B cell (primary cell): ENCODE data around the gene GLYATL3.

Source experiments
- EZH2 ChIP-seq: IDR thresholded peaks from 2 replicates; pipeline ENCODE4 v1.6.1; 2012; ENCODE audit warnings: borderline replicate concordance, low read depth, mild to moderate bottlenecking, moderate library complexity, low read length; ENCODE audit not compliant: insufficient read depth, poor library complexity, severe bottlenecking
- TF ChIP-seq, protein P1 (sequence below): fragments of 200-600 bp; IDR thresholded peaks from one replicate; pipeline ENCODE4 v1.8.0; 2022; ENCODE audit warnings: antibody characterized with exemption, mild to moderate bottlenecking

DNA sequence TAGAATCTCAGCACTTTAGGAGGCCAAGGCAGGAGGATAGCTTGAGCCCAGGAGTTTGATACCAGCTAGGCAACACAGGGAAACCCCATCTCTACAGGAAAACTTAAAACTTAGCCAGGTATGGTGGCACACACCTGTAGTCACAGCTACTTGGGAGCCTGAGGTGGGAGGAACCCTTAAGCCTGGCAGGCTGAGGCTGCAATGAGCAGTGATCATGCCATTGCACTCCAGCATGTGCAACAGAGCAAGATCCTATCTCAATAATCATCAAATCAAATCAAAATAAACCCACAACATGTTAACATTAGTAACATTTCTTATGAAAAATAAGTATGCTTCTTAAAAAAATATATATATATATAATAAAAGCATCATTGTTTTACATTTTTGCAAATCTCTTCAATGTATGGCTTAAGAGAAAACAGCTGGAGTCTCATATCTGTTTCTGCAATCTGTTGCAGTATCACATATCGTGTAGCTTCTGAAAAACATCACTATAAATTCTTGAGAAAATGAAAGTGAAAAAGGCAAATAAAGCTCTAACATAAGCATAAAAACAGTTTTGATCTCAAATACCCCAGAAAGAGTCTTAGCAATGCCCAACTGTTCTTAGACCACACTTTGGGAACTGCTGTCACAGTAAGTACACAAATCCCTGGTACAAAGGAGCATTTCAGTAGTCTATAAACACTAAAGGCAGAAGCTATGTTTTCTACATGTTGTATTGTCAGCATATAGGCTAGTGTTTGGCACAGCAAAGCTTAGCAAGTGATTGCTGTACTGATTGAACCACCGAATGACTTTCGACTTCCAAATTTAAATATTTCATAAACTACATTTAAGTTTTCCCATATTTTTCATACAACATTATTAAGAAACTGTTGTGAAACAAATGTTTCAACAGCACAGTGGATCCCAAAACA lies 44.7 kb upstream of the GLYATL3 start:
- TF ChIP-seq, protein P1, sequence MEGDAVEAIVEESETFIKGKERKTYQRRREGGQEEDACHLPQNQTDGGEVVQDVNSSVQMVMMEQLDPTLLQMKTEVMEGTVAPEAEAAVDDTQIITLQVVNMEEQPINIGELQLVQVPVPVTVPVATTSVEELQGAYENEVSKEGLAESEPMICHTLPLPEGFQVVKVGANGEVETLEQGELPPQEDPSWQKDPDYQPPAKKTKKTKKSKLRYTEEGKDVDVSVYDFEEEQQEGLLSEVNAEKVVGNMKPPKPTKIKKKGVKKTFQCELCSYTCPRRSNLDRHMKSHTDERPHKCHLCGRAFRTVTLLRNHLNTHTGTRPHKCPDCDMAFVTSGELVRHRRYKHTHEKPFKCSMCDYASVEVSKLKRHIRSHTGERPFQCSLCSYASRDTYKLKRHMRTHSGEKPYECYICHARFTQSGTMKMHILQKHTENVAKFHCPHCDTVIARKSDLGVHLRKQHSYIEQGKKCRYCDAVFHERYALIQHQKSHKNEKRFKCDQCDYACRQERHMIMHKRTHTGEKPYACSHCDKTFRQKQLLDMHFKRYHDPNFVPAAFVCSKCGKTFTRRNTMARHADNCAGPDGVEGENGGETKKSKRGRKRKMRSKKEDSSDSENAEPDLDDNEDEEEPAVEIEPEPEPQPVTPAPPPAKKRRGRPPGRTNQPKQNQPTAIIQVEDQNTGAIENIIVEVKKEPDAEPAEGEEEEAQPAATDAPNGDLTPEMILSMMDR, result no peak
- TF ChIP-seq EZH2, result no peak
